OCI-LY7 (cell line): ENCODE results near the gene MAPK8IP2. TPM values are rescaled to one million over a fixed set of nuclear protein-coding genes. Genes with fewer than 3 reads are reported as not detected.
A peak's percentile ranks its signal among the peaks of the same experiment; 100 is the strongest.

Source experiments
- Bru-seq: library from RNA; stranded (reverse); fragments of 400-500 nt; gene quantifications from one replicate; lab custom pipeline; 2021; lab: Mats Ljungman, UMichigan
- BruChase-seq, 2 experiments: library from RNA; stranded (reverse); fragments of 400-500 nt; gene quantifications; one replicate each; lab custom pipeline; 2021; lab: Mats Ljungman, UMichigan
- BruUV-seq: library from RNA; stranded (reverse); fragments of 400-500 nt; replicated peaks from 2 replicates; lab custom pipeline; 2021; lab: Mats Ljungman, UMichigan
- CTCF ChIA-PET: fragments of 300-600 bp; sonication (Branson Sonifier 250); formaldehyde crosslinking; loops from one replicate; lab custom pipeline; 2022; ENCODE audit warnings: antibody characterized with exemption; ENCODE audit not compliant: unreplicated experiment; lab: Charles Lee
- POLR2A ChIA-PET: fragments of 300-600 bp; sonication (Branson Sonifier 250); formaldehyde crosslinking; loops from one replicate; lab custom pipeline; 2022; ENCODE audit warnings: antibody characterized with exemption; lab: Charles Lee
- DNase-seq: peaks from one replicate; pipeline ENCODE4 v3.0.0-alpha.2; 2015; ENCODE audit warnings: low spot score
- H2AFZ ChIP-seq: fragments of 200-600 bp; sonication (generic), shearing (Covaris generic); 2 replicates; pipeline ENCODE4 v1.6.1; 2014; ENCODE audit warnings: mild to moderate bottlenecking, antibody characterized with exemption, low read length, moderate library complexity
- H3K27ac ChIP-seq: fragments of 200-600 bp; sonication (generic); 2 replicates; pipeline ENCODE4 v1.5.1; 2014; ENCODE audit warnings: mixed run types, low read depth, mild to moderate bottlenecking, moderate library complexity, low read length, inconsistent platforms; ENCODE audit not compliant: poor library complexity, severe bottlenecking
- H3K36me3 ChIP-seq: fragments of 200-600 bp; sonication (generic); 2 replicates; pipeline ENCODE4 v1.6.1; 2014; ENCODE audit warnings: mild to moderate bottlenecking, antibody characterized with exemption, low read length, moderate library complexity, mixed read lengths; ENCODE audit not compliant: insufficient read depth
- H3K4me1 ChIP-seq: fragments of 200-600 bp; sonication (generic); 2 replicates; pipeline ENCODE4 v1.5.1; 2014; ENCODE audit warnings: mild to moderate bottlenecking, low read length; ENCODE audit not compliant: insufficient read depth, poor library complexity, severe bottlenecking
- H3K4me2 ChIP-seq: fragments of 200-600 bp; sonication (generic); 2 replicates; pipeline ENCODE4 v1.6.1; 2014; ENCODE audit warnings: mild to moderate bottlenecking, low read length
- H3K4me3 ChIP-seq: fragments of 200-600 bp; sonication (generic); 2 replicates; pipeline ENCODE4 v1.5.1; 2014; ENCODE audit warnings: mild to moderate bottlenecking, low read depth, low read length; ENCODE audit not compliant: poor library complexity, severe bottlenecking
- H3K79me2 ChIP-seq: fragments of 200-600 bp; sonication (generic); 2 replicates; pipeline ENCODE4 v1.6.1; 2016; ENCODE audit warnings: low read depth, mild to moderate bottlenecking, low read length, moderate library complexity, mixed read lengths; ENCODE audit not compliant: insufficient read depth
- H3K9me2 ChIP-seq: fragments of 200-600 bp; sonication (generic); 2 replicates; pipeline ENCODE4 v1.6.1; 2016; ENCODE audit warnings: mild to moderate bottlenecking, low read length, mixed read lengths; ENCODE audit not compliant: insufficient read depth
- H3K9me3 ChIP-seq: fragments of 200-600 bp; sonication (generic); 2 replicates; pipeline ENCODE4 v1.6.1; 2014; ENCODE audit warnings: mild to moderate bottlenecking, mixed run types, low read length, mixed read lengths
- H4K20me1 ChIP-seq: fragments of 200-600 bp; sonication (generic); 2 replicates; pipeline ENCODE4 v1.6.1; 2014; ENCODE audit warnings: mild to moderate bottlenecking, antibody characterized with exemption, low read length, moderate library complexity, mixed read lengths; ENCODE audit not compliant: insufficient read depth
- EZH2phosphoT487 ChIP-seq: fragments of 200-600 bp; sonication (generic); IDR thresholded peaks from 2 replicates; pipeline ENCODE4 v1.6.1; 2018; ENCODE audit warnings: low read depth, borderline replicate concordance, mild to moderate bottlenecking, mixed run types, antibody characterized with exemption, low read length, moderate library complexity, mixed read lengths
- intact Hi-C: fragments of 100-400 bp; cut with micrococcal nuclease; formaldehyde crosslinking; loops from one replicate; pipeline ENCODE4 v1.10.0; 2022; ENCODE audit not compliant: unreplicated experiment
- long read RNA-seq: library from polyadenylated mRNA; stranded (forward); transcript quantifications from one replicate; pipeline ENCODE4 v2.0.0, GENCODE V29; 2022
- total RNA-seq, 2 experiments: library from RNA; depleted of rRNA in 1 of 2; stranded (reverse); fragments of >200 nt in 1 of 2; shearing (Covaris generic) in 1 of 2; gene quantifications; 2 replicates each; pipeline ENCODE4 v1.2.3, GENCODE V29; 2014 to 2022
- TF ChIP-seq, protein P1 (sequence below): fragments of 200-600 bp; sonication (generic); conservative IDR thresholded peaks from 2 replicates; pipeline ENCODE4 v1.5.1; 2014; ENCODE audit warnings: mild to moderate bottlenecking, antibody characterized with exemption, low read length, moderate library complexity, mixed read lengths

The MAPK8IP2 gene
- 0.54 and 0.62 TPM in 2 replicates for total RNA-seq (2014; rRNA removed; shearing (Covaris generic))
- 1.5 and 2.2 TPM in 2 replicates for total RNA-seq (2022)
- percentile 25 among the genes with signal in this experiment for Bru-seq, nascent RNA
- BruChase-seq, experiment 1, labeled RNA remaining after a 6-hour chase, result percentile 38 among the genes with signal in this experiment
- percentile 26 among the genes with signal in this experiment for BruChase-seq, experiment 2, labeled RNA remaining after a 2-hour chase
- long read RNA-seq, partial matches to known transcripts, result 1 of 1 reads
- long read RNA-seq, other reads (novel, unspliced or antisense), result 0 of 1 reads

- Histone ChIP-seq H3K79me2 (no peaks in the 10 kb centered on the region), H3K4me1 (no peaks in the 10 kb centered on the region), H3K36me3 (no peaks in the 10 kb centered on the region), H3K9me2 (no peaks in the 10 kb centered on the region), H3K4me3 (no peak within 1 kb of the TSS), H4K20me1 (no peaks in the 10 kb centered on the region), H3K27ac (no peak within 1 kb of the TSS), H3K9me3 (no peaks in the 10 kb centered on the region), H2AFZ (no peak within 1 kb of the TSS), H3K4me2 (no peak within 1 kb of the TSS)
- CTCF ChIA-PET, result no interaction called here
- BruUV-seq, result no TSS peak
- no peak for DNase-seq
- TF ChIP-seq, protein P1, sequence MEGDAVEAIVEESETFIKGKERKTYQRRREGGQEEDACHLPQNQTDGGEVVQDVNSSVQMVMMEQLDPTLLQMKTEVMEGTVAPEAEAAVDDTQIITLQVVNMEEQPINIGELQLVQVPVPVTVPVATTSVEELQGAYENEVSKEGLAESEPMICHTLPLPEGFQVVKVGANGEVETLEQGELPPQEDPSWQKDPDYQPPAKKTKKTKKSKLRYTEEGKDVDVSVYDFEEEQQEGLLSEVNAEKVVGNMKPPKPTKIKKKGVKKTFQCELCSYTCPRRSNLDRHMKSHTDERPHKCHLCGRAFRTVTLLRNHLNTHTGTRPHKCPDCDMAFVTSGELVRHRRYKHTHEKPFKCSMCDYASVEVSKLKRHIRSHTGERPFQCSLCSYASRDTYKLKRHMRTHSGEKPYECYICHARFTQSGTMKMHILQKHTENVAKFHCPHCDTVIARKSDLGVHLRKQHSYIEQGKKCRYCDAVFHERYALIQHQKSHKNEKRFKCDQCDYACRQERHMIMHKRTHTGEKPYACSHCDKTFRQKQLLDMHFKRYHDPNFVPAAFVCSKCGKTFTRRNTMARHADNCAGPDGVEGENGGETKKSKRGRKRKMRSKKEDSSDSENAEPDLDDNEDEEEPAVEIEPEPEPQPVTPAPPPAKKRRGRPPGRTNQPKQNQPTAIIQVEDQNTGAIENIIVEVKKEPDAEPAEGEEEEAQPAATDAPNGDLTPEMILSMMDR, result no peak
- no peak for TF ChIP-seq EZH2phosphoT487
- intact Hi-C loops, result no loop called here
- POLR2A ChIA-PET, result no interaction called here
These were observed at the start of gene MAPK8IP2 for GRCh38 chr22:50600538-50600937. Gene MAPK8IP2, plus strand, starts transcription at chr22:50600793. Its CDS starts 26 bp downstream, at chr22:50600819.

DNA sequence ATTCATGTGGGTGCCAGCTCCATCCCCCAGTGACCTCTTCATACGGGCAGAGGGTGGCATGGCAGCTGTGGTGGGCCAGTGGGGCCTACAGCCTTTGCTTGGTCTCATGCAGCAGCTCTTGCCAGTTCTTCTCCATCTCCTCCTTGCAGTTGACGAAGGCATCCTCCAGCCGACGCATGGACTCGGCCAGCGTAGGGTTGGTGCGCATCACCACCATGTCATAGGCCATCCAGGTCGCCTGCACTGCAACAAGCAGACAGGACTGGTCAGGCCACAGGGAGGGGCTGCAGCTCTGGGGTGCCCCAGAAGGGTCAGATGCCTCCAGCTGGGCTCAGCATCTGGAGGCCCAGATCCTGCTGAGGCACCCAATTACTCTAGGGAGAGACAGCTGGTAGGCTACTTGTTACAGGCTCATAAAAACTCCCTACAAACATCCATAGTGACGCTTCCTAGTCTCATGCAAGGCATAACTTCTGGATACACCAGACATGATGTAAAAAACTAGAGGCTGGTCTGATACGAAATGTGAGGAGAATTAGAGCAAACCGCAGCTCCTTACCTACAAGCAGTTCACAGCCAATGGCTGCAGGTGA, 49.3 kb upstream of the MAPK8IP2 start:
- Histone ChIP-seq H3K4me1 (peaks cover 19% of the 10 kb centered on the region), H3K36me3 (no peaks in the 10 kb centered on the region), H3K4me2 (no peak overlapping the region), H4K20me1 (no peaks in the 10 kb centered on the region), H3K79me2 (no peaks in the 10 kb centered on the region), H3K27ac (no peak overlapping the region), H3K9me2 (no peaks in the 10 kb centered on the region), H3K9me3 (no peaks in the 10 kb centered on the region), H2AFZ (no peak overlapping the region), H3K4me3 (no peak overlapping the region)
- ChIA-PET POLR2A (no interaction called here), CTCF (no interaction called here)
- no TSS peak for BruUV-seq
- TF ChIP-seq, protein P1, result no peak
- TF ChIP-seq EZH2phosphoT487, result no peak
- intact Hi-C loops, result no loop called here
- no peak for DNase-seq

DNA sequence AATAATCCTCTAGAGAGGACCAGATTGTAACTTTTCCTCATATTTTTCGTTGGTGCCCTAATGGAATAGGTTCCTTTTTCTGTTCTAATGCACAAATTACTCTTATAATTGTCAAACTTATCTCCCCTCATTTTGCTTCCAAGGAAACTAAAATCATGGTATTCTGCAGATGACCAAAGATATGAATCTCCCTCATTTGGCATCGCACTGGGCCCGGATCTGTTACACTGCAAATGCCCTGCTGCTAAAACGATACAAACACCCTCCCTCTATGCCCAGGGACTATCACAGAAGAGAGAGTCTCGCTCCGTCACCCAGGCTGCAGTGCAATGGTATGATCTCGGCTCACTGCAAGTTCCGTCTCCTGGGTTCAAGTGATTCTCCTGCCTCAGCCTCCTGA, 47.3 kb upstream of the MAPK8IP2 start:
- no peak overlapping the region for H2AFZ ChIP-seq
- H3K4me2 ChIP-seq, result no peak overlapping the region
- H3K9me3 ChIP-seq, result no peaks in the 10 kb centered on the region
- H4K20me1 ChIP-seq, result no peaks in the 10 kb centered on the region
- no peaks in the 10 kb centered on the region for H3K79me2 ChIP-seq
- POLR2A ChIA-PET, result no interaction called here
- no peaks in the 10 kb centered on the region for H3K36me3 ChIP-seq
- BruUV-seq, result no TSS peak
- H3K4me1 ChIP-seq, result peaks cover 11% of the 10 kb centered on the region
- H3K27ac ChIP-seq, result no peak overlapping the region
- TF ChIP-seq, protein P1, result no peak
- TF ChIP-seq EZH2phosphoT487, result no peak
- intact Hi-C loops, result no loop called here
- no peak overlapping the region for H3K4me3 ChIP-seq
- H3K9me2 ChIP-seq, result no peaks in the 10 kb centered on the region
- DNase-seq, result no peak
- CTCF ChIA-PET, result no interaction called here
